T-helper 17 cell (primary cell): ENCODE data around the gene FLNB. TPM values are rescaled to one million over a fixed set of nuclear protein-coding genes. Genes with fewer than 3 reads are reported as not detected.
A peak's percentile ranks its signal among the peaks of the same experiment; 100 is the strongest.
"Not testable (repeated sequence)": the region's sequence is repeated elsewhere in the genome, so short reads cannot be mapped to it uniquely, and the experiment has no call there.

Experiments
- ATAC-seq: fragments of 150-1000 bp; cut with Tn5 transposase; 2 replicates; pipeline ENCODE4 v1.10.0; 2021; ENCODE audit warnings: mild to moderate bottlenecking, moderate library complexity
- DNase-seq, 3 donors: peaks; one replicate each; pipeline versions ENCODE4 v3.0.0 to v3.0.0-alpha.2; 2020 to 2021
- H3K9me3 ChIP-seq: one replicate; pipeline ENCODE4 v1.7.0; 2013; ENCODE audit warnings: low read length, mild to moderate bottlenecking; ENCODE audit not compliant: control insufficient read depth, poor library complexity, severe bottlenecking
- H3K27ac Mint-ChIP-seq: one replicate; pipeline ENCODE4 v1.8.0; 2022; ENCODE audit warnings: mild to moderate bottlenecking, moderate library complexity, mixed read lengths
- H3K27me3 Mint-ChIP-seq: one replicate; pipeline ENCODE4 v1.8.0; 2022; ENCODE audit warnings: mixed read lengths
- H3K36me3 Mint-ChIP-seq: one replicate; pipeline ENCODE4 v1.8.0; 2022; ENCODE audit warnings: low read depth, mixed read lengths
- H3K4me1 Mint-ChIP-seq: one replicate; pipeline ENCODE4 v1.8.0; 2022; ENCODE audit warnings: mild to moderate bottlenecking, mixed read lengths
- H3K4me3 Mint-ChIP-seq: one replicate; pipeline ENCODE4 v1.8.0; 2022; ENCODE audit warnings: mild to moderate bottlenecking, moderate library complexity, mixed read lengths
- total RNA-seq, 4 donors: library from RNA in 2 of 4; stranded (reverse) in 2 of 4; gene quantifications; one replicate each; pipeline ENCODE4 v1.2.3 and lab custom pipeline; 2022 to 2026

The FLNB gene
- total RNA-seq, 2 donors from 2014 or later, result 41.1 to 42.5 TPM

DNA sequence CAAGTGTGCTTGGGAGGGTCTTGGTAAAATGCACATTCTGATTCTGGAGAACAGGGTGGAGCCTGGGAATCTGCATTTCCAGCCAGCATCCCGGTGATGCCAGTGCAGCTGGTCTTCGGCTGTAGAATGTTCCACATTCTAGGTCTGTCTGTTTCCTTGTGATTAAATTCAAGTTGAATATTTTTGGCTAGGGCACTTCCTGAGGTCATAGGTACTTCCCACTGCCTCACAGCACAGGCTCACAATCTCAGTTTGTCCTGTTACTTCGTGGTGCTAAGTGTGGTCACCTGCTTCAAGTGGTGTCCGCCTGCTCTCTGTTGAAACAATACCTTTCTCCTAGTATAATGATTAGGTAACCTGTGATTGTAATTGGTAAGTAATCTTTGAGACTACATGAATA is 40.1 kb downstream of the FLNB start:
- Mint-ChIP-seq H3K4me3 (no peak overlapping the region), H3K4me1 (peaks cover 7% of the 10 kb centered on the region), H3K27ac (peak overlapping the region; percentile 27), H3K36me3 (peaks cover 2% of the 10 kb centered on the region), H3K27me3 (no peaks in the 10 kb centered on the region)
- DNase-seq (no peak), ATAC-seq (no peak)
- no peaks in the 10 kb centered on the region for H3K9me3 ChIP-seq

DNA sequence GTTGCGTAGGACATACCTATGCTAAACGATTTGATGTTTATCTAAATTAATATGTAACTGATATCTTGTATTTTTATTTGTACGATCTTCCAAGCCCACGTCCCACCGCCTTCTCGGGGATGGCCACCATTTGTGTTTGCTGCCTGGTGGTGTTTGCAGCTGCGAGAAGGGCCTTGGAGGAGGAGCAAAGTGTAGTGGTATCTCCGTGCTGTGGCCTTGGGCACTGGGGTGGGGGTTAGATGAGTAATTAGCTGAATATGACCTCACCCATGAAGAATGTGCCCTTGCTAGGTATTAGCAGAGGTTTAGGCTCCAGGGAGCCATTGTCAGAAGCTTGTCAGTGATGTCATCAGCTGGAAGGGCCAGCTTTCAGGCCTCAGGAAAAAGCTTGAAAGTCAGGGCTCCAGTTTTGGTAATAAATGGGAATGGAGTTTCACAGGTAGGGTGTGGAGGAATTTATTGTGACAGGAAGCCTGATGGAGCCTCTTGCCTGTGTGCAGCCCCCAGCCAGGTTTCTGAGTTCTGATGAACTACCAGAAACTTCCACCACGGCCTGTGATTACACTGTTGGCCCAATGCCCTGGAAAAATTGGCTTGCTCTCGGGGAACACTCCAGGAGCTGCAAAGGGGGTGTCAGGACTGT is 41.0 kb downstream of the FLNB start:
- Mint-ChIP-seq H3K4me3 (no peak overlapping the region), H3K27ac (no peak overlapping the region), H3K27me3 (no peaks in the 10 kb centered on the region), H3K36me3 (peaks cover 2% of the 10 kb centered on the region), H3K4me1 (peaks cover 7% of the 10 kb centered on the region)
- no peak for ATAC-seq
- no peak for DNase-seq
- no peaks in the 10 kb centered on the region for H3K9me3 ChIP-seq

DNA sequence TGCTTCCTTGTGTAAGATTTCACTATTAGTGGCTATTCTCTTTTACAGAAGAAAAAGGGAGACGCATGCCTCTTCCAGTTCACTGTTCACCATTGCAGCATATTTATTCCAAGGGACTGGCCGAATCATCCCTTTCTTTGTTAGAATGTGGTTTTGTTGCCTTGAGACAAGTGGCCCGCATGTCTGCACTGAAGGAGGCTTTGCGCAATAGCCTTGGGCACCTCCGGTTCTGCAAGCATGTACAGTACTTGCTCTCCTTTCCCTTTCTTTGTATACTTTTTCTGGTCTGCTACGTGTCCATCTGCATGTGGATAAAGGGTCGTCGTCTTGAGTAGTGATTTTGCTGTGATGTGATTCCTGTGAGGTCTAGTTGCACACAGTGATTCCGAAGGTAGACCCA is 43.0 kb downstream of the FLNB start:
- Mint-ChIP-seq H3K27ac (no peak overlapping the region), H3K27me3 (no peaks in the 10 kb centered on the region), H3K4me3 (no peak overlapping the region), H3K36me3 (peaks cover 2% of the 10 kb centered on the region), H3K4me1 (peaks cover 7% of the 10 kb centered on the region)
- no peak for ATAC-seq
- no peaks in the 10 kb centered on the region for H3K9me3 ChIP-seq
- no peak for DNase-seq

DNA sequence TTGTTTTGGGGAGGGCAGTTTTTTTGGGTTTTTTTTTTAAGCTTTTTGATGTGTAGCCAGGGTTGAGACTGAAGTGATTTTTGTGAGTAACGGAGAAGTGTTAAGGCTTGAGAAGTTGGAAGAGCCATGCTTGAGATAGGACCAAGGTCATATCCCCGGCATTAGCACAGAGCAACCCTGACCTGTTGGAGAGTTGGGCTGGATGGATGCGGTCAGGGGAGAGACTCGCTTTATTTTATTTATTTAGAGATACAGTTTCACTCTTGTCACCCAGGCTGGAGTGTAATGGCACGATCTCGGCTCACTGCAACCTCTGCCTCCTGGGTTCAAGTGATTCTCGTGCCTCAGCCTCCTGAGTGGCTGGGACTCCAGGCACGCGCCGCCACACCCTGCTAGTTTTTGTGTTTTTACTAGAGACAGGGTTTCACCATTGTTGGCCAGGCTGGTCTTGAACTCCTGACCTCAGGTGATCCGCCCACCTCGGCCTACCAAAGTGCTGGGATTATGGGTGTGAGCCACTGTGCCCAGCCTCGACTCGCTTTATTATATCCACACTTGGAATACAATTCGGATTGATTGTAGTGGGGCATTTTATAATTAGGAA is 43.5 kb downstream of the FLNB start:
- not testable (repeated sequence) for H3K4me1 Mint-ChIP-seq, H3K36me3 Mint-ChIP-seq, DNase-seq

DNA sequence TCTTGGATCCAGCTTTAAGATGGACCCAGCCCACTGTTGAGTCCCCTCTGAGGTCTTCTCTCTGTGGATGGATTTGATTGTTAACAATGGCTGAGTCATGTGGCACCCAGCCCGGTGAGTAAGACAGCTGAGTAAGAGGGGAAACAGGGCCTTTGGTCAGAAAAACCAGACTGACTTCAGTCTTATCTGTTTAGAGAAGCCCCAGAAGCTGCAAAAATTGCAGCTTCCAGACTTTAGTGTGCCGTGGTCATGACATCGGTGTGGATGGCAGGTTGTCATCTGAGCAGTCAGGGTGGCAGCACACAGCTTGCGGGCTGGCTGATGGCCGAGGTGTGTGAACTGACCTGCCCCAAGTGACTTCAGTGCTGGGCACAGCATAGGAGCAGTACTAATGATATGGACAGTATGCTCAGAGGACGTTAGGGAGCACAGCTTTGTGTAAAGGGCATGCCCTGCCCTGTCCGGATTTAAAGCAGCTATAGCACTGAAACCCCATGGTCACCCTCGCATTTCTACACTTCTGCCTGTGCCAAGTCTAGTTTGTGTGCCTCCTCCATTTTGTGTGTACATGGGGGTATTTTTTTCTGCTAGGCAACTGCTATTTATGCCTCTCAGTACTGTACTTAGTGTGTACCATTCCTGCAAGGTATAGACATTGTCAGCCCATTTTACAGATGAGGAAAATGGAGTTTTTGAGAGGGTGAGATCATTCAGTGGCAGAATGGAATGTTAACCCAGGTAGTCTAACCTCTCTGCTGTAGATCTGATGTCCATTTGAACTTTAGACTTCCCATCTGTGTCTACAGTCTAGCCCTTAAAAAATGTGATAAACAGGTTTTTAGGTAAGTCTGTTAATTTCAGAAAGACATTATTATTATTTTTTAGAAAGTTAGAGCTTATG is 44.4 kb downstream of the FLNB start:
- H3K36me3 Mint-ChIP-seq, result no peaks in the 10 kb centered on the region
- no peaks in the 10 kb centered on the region for H3K9me3 ChIP-seq
- no peak for DNase-seq
- H3K27ac Mint-ChIP-seq, result peak overlapping the region; percentile 29
- H3K27me3 Mint-ChIP-seq, result no peaks in the 10 kb centered on the region
- H3K4me3 Mint-ChIP-seq, result no peak overlapping the region
- no peak for ATAC-seq
- H3K4me1 Mint-ChIP-seq, result peaks cover 9% of the 10 kb centered on the region

More for the DNA sequence above, 43.5 kb downstream of the FLNB start:
- H3K27me3 Mint-ChIP-seq, H3K4me3 Mint-ChIP-seq, ATAC-seq, H3K27ac Mint-ChIP-seq, H3K9me3 ChIP-seq: not testable (repeated sequence)

DNA sequence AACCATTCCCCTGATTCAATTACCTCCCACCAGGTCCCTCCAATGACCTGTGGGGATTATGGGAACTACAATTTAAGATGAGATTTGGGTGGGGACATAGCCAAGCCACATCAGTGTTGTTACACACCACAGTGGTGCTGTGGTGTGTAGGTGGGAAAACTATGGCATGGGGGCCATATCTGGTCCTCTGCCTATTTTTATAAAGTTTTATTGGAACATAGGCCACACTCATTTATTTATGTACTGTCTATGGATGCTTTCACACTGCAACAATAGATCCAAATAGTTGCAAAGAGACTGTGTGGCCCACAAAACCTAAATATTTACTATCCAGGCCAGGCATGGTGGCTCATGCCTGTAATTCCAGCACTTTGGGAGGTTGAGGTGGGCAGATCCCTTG is 46.4 kb downstream of the FLNB start:
- ATAC-seq (no peak), DNase-seq (no peak)
- H3K27ac Mint-ChIP-seq, result no peak overlapping the region
- H3K36me3 Mint-ChIP-seq, result no peaks in the 10 kb centered on the region
- no peaks in the 10 kb centered on the region for H3K27me3 Mint-ChIP-seq
- no peak overlapping the region for H3K4me3 Mint-ChIP-seq
- no peaks in the 10 kb centered on the region for H3K9me3 ChIP-seq
- H3K4me1 Mint-ChIP-seq, result peaks cover 9% of the 10 kb centered on the region

DNA sequence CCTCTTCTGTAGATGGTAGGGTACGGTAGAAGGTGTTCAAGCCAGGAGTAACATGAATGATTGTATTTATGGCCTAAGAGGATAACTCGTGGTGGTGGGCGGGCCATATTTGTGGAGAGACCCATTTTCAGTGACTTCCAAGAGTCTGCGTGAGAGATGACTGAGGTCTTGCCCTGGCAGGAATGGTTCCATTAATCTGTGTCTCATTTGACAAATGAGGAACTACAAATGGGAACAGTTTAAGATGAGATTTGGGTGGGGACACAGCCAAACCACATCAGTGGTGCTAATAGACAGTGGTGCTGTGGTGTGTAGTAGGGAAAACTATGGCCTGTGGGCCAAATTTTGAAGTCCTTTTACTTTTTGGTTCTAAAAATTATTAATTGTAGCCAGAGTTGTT is 47.1 kb downstream of the FLNB start:
- DNase-seq (no peak), ATAC-seq (no peak)
- H3K27me3 Mint-ChIP-seq, result no peaks in the 10 kb centered on the region
- H3K9me3 ChIP-seq, result no peaks in the 10 kb centered on the region
- no peak overlapping the region for H3K27ac Mint-ChIP-seq
- no peaks in the 10 kb centered on the region for H3K36me3 Mint-ChIP-seq
- peaks cover 9% of the 10 kb centered on the region for H3K4me1 Mint-ChIP-seq
- H3K4me3 Mint-ChIP-seq, result no peak overlapping the region

DNA sequence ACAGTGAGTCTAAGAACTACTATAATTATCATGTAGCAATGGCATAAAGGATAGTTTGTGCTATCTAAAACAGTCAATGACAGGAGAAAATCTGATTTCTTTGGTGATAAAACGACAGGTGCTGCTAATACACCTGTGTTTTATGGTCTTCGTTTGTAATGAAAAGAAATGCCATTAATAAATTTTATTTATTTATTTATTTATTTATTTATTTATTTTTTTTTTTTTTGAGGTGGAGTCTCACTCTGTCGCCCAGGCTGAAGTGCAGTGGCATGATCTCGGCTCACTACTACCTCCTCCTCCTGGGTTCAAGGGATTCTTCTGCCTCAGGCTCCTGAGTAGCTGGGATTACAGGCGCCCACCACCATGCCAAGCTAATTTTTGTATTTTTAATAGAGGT is 47.7 kb downstream of the FLNB start:
- not testable (repeated sequence) for DNase-seq, H3K9me3 ChIP-seq, H3K4me1 Mint-ChIP-seq, H3K36me3 Mint-ChIP-seq, H3K4me3 Mint-ChIP-seq, ATAC-seq, H3K27me3 Mint-ChIP-seq, H3K27ac Mint-ChIP-seq

DNA sequence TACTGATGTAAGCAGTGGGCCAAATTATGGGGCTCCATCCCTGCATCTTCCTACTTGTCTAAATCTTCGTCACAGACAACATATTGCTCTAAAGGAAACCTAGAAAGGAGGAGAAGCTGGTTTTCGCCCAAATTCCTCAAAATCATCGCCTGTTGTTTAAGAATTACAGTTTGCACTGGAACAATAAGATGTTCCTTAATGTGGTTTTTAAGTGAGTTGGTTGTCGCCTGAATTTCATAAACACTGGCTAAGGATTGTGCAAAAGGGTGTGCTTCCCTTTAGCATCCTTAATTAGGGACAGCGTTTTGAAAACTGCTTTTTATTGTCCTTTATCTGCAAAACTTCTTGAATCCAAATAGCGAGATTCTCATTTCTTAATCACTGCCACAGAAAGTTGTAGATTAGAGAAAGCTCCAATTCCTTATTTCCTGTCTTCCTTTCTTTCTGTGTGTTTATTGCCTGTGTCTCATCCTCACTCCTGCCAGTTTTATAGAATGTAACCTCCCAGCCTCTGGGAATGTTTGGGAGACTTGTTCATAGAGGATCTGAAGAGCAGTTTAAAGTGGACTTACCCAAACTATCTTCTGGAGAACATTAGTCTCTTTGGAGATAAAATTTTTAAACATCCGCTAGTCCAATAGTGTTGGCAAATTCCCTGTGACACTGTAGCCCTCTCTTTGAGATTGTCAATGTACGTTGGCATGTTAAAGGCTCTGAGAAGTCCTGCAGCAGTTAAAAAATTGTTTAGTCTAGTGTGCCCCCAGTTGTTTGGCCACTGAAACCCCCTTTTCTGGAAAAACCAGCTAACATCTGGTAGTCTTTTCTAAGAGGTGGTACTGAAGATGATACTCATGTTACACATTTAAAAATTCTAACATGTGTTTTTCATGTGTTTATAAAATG is 50.4 kb downstream of the FLNB start:
- DNase-seq, result no peak
- peaks cover 10% of the 10 kb centered on the region for H3K4me1 Mint-ChIP-seq
- no peak overlapping the region for H3K4me3 Mint-ChIP-seq
- no peaks in the 10 kb centered on the region for H3K9me3 ChIP-seq
- ATAC-seq, result no peak
- H3K27me3 Mint-ChIP-seq, result no peaks in the 10 kb centered on the region
- H3K36me3 Mint-ChIP-seq, result no peaks in the 10 kb centered on the region
- H3K27ac Mint-ChIP-seq, result peak overlapping the region; percentile 39

DNA sequence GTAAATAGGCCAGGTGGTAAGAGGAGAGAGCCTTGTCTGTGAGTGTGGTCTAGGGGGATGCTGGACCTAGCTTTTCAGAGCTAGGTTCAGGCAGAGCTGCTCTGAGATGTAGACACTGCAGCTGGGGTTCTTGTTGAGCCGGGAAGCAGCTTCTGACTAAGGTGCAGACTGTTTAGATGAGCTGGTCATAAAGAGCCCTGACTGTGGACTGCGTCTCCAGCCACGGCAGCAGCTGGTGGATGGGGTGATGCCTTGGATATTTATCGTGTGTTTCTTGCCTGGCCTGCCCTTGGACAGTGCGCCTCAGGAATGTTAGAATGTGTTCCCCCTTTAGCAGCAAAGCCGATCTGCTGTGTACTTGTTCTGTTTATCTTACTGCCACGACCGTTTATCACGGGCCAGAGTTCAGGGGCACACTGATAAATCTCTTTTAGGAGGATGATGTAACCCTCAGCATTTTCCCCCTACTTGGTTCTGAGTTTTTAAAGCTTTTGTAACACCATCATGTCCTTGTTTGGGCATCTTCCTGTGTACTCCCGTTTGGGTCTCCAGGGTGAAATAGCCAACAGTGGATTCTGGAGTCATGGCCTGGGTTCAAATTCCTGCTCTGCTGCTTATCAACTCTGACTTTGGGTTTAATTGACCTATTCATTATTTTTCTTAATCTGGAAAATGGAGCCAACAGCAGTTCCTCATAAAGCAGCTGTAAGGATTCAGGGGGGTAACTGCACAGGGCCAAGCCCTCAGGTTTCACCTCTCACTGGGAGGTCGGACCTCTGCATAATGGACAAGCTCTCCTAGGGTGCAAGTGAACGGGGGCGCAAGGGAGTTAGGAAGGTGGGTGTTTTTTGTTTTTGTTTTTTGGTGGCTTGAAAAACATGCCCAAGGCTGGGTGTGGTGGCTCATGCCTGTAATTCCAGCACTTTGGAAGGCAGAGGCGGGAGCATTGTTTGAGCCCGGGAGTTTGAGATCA is 51.4 kb downstream of the FLNB start:
- H3K27ac Mint-ChIP-seq, result no peak overlapping the region
- no peaks in the 10 kb centered on the region for H3K9me3 ChIP-seq

DNA sequence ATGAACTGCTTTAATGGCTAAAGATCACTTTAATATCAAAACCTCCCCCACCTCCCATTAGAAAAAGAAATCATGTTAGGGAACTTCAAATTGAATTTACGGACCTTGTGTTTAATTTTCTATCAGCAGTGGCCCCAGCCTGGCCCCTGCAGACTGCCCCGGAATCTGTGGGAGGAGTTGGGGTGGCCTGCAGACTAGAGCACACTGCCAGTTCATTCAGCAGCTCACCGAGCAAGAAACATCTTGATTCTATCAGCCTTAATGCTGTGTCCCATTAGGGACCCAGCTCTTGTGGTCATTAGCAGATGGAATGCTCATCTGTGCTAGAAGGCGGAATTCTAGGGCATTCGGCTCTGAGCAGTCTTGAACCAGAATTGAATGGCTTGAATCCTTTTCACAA is 54.2 kb downstream of the FLNB start:
- no peak for ATAC-seq
- Mint-ChIP-seq H3K4me1 (peaks cover 11% of the 10 kb centered on the region), H3K4me3 (no peak overlapping the region), H3K36me3 (no peaks in the 10 kb centered on the region), H3K27ac (no peak overlapping the region), H3K27me3 (no peaks in the 10 kb centered on the region)
- H3K9me3 ChIP-seq, result no peaks in the 10 kb centered on the region
- DNase-seq, result no peak

More for the DNA sequence above, 51.4 kb downstream of the FLNB start:
- Mint-ChIP-seq H3K27me3 (no peaks in the 10 kb centered on the region), H3K4me3 (no peak overlapping the region), H3K36me3 (no peaks in the 10 kb centered on the region), H3K4me1 (peaks cover 10% of the 10 kb centered on the region)
- DNase-seq (no peak), ATAC-seq (no peak)
